Vein endothelial cell (primary cell): ENCODE measurements around the gene NDUFA9. TPM values are rescaled to one million over a fixed set of nuclear protein-coding genes. Genes with fewer than 3 reads are reported as not detected.

Experiments used
- total RNA-seq: library from RNA; depleted of rRNA; stranded (reverse); fragments of >200 nt; gene quantifications from 2 replicates; pipeline ENCODE4 v1.2.3, GENCODE V29; 2012

The NDUFA9 gene
- total RNA-seq, result 52.6 and 98.1 TPM in 2 replicates

DNA sequence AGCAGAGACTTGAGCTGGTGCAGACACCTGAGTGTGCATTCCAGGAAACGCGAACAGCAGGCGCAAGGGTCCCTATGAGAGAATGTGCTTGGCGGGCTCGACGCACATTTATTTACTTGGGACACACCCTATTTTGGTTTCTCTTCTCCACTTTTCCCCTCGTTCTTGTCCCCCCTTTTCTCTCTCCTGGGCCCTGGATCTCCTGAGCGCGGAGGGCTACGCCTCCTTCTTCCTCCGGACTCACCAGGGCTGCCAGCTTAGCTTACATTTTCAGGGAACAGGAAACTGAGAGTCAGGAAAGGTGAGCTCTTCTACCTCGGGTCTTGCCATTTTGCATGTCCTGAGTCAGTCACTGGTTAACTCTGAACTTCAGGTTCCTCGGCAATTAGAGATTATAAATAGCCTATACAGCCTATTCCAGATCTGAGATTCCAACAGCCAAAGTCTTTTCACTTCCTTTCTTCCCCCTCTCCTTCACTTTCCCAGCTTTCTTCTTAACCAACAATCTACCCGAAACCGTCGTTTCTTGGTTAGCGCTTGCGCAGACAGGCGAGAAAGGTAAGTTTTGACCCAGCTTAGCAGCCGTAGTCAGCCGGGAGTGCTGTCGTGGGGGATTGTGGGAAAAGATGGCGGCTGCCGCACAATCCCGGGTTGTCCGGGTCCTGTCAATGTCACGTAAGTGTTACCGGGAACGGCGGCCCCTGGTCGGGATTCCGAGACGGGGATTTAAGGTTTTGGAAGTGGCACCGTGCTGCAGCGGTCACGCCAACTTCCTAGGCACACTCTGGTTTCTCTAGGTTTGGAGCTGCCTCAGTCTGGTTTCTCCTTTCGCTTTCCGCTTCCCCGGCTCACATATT, at the start of gene NDUFA9, which contains the start of gene AKAP3:
Gene NDUFA9 (plus strand): TSS at position 614 of the 857 bp plus-strand sequence. CDS start 13 bp downstream, at position 627.
Gene AKAP3 (minus strand): TSS at position 551 of the 857 bp plus-strand sequence. CDS start 10,855 bp downstream, outside the sequence.

Other genes with a start within 250 kb of the NDUFA9 start
- not detected in 2 replicates for gene FGF6, start 203.3 kb upstream of the NDUFA9 start, total RNA-seq
- gene RAD51AP1, start 110.2 kb upstream of the NDUFA9 start, total RNA-seq, result 11.1 and 17.6 TPM in 2 replicates
- 24.5 and 37.0 TPM in 2 replicates for gene DYRK4, start 86.9 kb upstream of the NDUFA9 start, total RNA-seq
- gene AKAP3, start 63 bp upstream of the NDUFA9 start, total RNA-seq, result 0.65 and 1.1 TPM in 2 replicates
- gene GALNT8, start 71.3 kb downstream of the NDUFA9 start, total RNA-seq, result 0.19 and 0.33 TPM in 2 replicates